HG03378 (cell line): ENCODE data around the gene GARIN5B.

Experiments
- ATAC-seq: cut with Tn5 transposase; IDR thresholded peaks from one replicate; pipeline ENCODE4 v1.9.1; 2021; ENCODE audit warnings: mild to moderate bottlenecking, moderate library complexity; ENCODE audit not compliant: unreplicated experiment

Gene GARIN5B

DNA sequence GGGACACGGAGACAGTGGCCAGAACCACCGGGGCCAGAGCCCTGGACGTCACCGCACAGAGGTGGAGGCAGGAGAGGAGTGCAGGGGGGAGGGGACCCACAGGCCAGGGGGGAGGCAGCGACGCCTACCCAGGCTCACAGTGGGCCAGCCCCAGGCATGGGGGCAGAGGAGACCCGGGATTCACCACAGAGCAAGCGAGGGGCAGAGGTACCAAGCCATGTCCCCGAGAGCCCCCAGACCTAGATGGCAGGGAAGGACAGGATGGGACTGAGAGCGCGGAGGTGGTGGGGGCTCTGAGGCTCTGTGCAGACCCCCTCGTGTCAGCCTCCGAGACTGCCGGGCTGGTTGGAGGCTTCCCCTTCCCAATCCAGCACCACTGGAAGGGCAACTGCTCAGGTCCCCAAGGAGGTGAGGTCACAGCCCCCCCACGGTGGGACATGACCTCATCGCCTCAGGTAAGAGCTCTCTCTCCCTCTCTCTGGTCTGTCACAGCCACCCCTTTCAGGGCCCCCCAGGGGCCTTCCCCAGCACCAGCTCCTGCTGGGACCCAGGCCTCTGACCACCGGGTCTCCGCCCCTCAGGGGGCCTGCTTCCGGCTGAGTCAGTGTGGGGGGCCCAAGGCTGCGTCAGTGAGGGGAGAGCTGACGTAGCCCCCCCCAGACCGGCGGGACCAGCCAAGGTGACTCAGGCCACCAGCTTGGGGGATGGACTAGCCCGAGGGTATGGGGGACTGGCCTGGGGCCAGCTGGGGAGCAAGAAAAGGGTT, 9.4 kb upstream of the GARIN5B start:
- no peak for ATAC-seq

DNA sequence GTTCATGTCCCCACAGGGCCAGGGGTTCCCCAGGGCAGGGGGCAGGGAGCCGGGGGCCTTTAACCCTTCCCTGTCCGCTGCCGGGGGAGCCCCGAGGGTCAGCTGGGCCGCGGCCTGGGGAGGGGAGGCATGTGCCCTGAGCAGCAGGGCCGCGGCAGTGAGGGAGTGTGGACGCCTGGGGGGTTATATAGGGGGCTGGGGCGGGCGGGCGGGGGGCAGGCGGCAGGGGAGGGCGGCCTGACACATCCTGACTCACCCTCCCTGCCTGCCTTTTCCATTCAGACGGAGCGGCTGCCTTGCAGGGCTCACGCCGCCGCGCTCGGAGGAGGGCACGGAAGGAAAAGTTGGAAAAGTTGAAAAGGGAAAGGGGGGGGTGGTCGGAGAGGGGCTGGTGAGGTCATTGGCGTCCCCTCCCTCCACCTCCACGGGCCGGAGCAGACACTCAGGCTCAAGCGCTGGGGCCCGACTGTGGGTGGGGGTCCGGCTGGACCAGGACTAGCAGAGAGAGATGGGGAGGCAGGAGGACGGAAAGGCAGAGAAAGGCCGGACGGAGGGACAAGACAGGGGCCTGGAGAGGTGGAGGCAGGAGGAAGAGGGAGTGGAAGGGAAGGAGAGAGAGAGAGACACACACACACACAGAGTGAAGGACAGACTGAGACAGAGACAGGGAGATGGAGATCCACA, 7.4 kb upstream of the GARIN5B start, which contains the start of gene IL11:
IL11 (minus strand) TSS at position 159 of the 684 bp plus-strand sequence; CDS start at position 6, 153 bp downstream.
- no peak for ATAC-seq

GRCh38 chr19:55369653-55370304, 6.7 kb upstream of the GARIN5B start:
- no peak for ATAC-seq

- no peak for ATAC-seq
Measured at GRCh38 chr19:55368701-55369563, 5.9 kb upstream of the GARIN5B start.

GRCh38 chr19:55368106-55368505, 5.0 kb upstream of the GARIN5B start:
- no peak for ATAC-seq

DNA sequence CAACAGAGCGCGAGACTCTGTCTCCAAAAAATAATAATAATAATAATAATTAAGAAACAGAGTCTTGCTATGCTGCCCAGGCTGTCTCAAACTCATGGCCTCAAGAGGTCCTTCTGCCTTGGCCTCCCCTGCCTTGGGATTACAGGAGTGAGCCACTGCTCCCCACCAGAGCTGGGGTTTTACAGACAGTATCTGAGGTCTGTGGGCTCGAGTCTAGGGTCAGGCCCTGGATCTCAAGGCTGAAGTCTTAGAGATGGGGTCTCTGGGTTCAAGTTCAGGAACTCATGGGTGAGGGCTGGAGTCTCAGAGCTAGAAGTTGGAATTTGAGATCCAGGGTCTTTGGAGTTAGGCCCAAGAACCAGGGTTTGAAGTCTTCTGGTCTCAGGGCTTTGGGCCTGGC, 3.7 kb upstream of the GARIN5B start:
- ATAC-seq, result no peak

DNA sequence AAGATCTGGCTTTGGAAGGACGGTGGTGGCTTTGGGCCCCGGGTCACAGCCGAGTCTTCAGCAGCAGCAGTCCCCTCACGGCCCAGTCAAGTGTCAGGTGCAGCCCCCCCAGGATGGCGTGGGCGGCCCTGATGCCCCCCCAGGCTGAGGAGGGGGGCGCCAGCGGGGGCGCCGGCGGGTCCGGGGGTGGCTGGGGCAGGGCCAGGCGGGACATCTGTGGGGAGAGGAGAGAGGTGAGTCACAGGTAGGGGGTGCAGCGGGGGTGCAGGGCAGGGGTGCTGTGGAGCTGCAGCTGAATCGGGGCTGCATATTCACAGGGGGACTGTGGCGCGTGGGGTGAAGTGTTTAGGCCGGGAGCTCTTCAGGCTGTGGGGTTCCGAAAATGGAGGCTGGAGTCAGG, 2.9 kb upstream of the GARIN5B start:
- ATAC-seq, result no peak

- ATAC-seq, result no peak
Measured at GRCh38 chr19:55365245-55365644, 2.2 kb upstream of the GARIN5B start.

DNA sequence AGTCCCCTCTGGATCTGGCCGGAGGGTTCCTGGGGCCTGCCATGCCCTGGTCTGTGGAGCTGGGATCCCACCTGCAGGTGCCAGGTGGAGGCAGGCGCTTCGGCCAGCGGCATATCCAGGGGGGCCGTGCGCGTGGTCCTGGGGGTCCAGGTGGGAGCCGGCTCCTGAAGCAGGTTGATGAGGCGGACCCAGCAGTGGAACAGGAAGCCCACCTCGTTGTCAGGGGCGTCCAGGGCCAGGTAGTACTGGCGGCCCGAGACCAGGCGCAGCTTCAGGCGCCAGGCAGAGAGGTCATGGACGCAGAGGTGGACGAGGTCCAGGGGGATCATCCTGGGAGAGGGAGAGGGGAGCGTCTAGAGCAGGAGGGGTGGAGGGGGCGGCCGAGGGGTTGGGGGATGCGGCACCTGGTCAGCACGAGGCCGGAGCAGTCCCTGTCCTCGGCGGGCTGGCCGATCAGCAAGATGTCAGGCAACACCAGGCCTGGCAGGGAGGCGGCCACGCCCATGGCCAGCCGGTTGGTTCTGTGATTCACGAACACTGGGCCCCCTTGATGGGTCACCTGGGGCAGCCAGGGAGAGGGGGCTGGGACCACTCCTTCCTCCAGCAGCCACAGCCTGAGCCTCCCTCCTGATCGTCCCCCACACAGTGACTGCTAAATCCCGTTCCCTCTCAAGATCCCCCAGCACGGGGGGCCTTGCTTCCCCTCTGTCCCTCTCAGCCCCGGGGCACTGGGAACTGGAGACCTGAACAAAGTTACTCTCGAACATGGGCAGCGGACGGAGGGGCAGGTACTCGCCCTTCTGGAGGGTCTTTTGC, 678 bp downstream of the GARIN5B start:
- ATAC-seq, result no peak

DNA sequence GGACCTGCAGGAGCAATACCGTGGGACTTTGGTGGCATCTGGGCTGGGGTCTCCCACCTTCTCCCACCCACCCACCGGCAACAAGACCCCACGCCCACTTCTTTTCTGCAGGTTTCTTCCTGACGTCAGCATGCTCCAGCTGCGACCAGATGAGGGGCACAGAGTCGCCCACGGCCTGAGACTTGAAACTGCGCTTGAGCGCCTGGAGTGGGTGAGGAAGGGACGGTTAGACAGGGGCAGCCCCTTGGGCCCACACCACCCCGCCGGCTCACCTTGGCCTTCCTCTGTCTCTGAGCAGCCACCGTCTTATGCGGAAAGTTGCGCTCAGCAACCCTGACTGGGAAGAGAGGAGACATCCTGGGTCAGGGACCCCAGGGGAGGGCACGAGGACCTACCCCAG, 2.2 kb downstream of the GARIN5B start:
- ATAC-seq, result no peak

- no peak for ATAC-seq
Measured at GRCh38 chr19:55358943-55359908, 3.8 kb downstream of the GARIN5B start.

GRCh38 chr19:55358493-55358892, 4.6 kb downstream of the GARIN5B start:
- no peak for ATAC-seq

DNA sequence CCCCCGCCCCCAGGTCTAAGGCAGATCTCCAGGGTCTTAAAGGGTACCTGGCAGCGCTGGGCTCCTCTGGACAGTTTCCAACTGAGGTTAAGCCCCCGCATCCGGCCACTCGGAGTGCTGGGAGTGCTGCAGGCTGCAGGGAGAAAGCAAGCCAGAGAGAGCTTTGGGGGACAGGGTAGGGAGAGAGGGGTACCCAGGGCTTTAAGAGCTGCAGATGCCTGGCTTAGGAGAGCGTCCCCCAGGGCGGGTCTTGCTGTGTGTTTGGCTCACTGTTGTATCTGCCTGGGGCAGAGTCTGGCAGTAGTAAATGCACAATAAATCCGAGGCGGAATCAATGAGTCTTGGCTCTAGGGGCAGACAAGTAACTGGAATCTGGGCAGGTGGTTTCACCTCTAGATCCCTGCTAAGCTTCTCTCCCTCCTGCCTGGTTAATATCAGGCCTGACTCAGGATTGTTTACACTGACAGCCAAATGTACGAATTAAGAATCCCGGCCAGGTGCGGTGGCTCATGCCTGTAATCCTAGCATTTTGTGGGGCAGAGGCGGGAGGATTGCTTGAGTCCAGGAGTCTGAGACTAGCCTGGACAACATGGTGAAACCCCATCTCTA, 7.7 kb downstream of the GARIN5B start:
- ATAC-seq, result no peak

- ATAC-seq, result no peak
Measured at GRCh38 chr19:55354698-55355212, 8.3 kb downstream of the GARIN5B start, which contains the start of gene COX6B2. Gene COX6B2 (minus strand): TSS chr19:55354719. CDS start chr19:55354521, 198 bp downstream.

DNA sequence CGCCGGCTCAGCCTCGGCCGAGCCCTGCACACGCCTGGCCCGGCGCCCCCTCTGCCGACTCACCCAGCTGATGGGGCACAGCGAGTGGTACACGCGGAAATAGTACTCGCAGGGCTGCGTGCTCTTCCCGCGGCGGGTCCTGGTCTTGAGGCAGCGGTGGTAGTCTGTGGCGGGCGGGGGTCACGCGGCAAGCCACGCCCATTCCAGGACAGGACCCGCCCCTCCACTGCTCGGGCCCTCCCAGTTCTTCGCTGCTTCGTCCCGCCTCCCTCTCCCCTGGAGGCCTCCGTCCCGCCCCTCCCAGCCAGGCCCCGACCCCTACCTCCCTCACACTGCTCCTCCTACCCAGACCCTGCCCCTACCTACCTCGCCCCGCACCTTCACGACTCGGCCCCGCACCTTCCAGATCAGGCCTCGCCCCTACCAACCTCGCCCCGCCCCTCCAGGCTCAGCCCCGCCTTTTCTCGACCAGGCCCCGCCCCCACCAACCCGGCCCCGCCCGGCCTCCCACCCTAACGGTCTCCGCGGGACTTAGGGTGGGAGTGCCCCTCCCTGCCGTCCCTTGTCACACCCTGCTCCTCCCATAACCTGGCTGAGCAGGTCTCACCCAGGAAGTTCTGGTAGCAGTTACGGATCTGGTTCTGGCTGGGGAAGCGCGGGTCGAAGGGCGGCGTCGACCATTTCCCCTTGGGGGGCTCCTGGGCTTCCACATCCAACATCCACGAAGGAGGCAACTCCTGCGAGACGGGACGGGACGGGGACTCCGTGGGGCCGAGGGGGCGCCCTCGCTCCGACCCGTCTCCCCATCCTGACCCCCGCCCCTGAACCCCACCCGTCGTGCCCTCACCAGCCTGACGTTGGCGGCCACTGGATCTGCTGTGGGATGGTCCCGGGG, 9.0 kb downstream of the GARIN5B start:
- no peak for ATAC-seq

GRCh38 chr19:55353356-55353802, 9.7 kb downstream of the GARIN5B start:
- ATAC-seq, result no peak

- ATAC-seq, result no peak
Measured at GRCh38 chr19:55352549-55353145, 10.4 kb downstream of the GARIN5B start.
